CD14-positive monocyte (primary cell): ENCODE results near the gene NSUN3. TPM values are rescaled to one million over a fixed set of nuclear protein-coding genes. Genes with fewer than 3 reads are reported as not detected.
A peak's percentile ranks its signal among the peaks of the same experiment; 100 is the strongest.

ENCODE experiments used
- DNase-seq, 3 donors: peaks; one replicate each; pipeline ENCODE4 v3.0.0-alpha.2; 2011 to 2022
- H2AFZ ChIP-seq: 2 replicates; pipeline ENCODE4 v1.6.0; 2012; ENCODE audit warnings: mild to moderate bottlenecking, low read depth, low read length, inconsistent platforms; ENCODE audit not compliant: insufficient read depth, poor library complexity, severe bottlenecking
- H3K27ac ChIP-seq, 2 donors: 1 replicate in 1 of 2; 2 replicates in 1 of 2; pipeline ENCODE4 v1.5.1; 2012 to 2013; ENCODE audit warnings: low read length in 2 of 2, control low read depth in 1 of 2, inconsistent platforms in 1 of 2, low read depth in 1 of 2, mild to moderate bottlenecking in 1 of 2
- H3K27me3 ChIP-seq, 2 donors: one replicate each; pipeline versions ENCODE4 v1.6.0 to v1.6.1; 2011 to 2013; ENCODE audit warnings: low read length in 2 of 2; ENCODE audit not compliant: control insufficient read depth in 2 of 2, insufficient read depth in 2 of 2
- H3K36me3 ChIP-seq, 2 donors: replicated peaks in 1 of 2; 1 replicate in 1 of 2; 2 replicates in 1 of 2; pipeline versions ENCODE4 v1.5.1 to v1.6.1; 2012 to 2013; ENCODE audit warnings: low read length in 2 of 2, control low read depth in 1 of 2, inconsistent platforms in 1 of 2, mild to moderate bottlenecking in 1 of 2; ENCODE audit not compliant: insufficient read depth in 2 of 2, control insufficient read depth in 1 of 2
- H3K4me1 ChIP-seq, 2 donors: 1 replicate in 1 of 2; 2 replicates in 1 of 2; pipeline versions ENCODE4 v1.5.1 to v1.6.1; 2012 to 2013; ENCODE audit warnings: low read length in 2 of 2, control low read depth in 1 of 2, inconsistent platforms in 1 of 2, mild to moderate bottlenecking in 1 of 2, moderate library complexity in 1 of 2; ENCODE audit not compliant: insufficient read depth in 2 of 2, control insufficient read depth in 1 of 2
- H3K4me2 ChIP-seq: replicated peaks from 2 replicates; pipeline ENCODE3; 2012; ENCODE audit warnings: low read length, moderate library complexity, mild to moderate bottlenecking; ENCODE audit not compliant: poor library complexity, severe bottlenecking; ENCODE audit errors: extremely low read depth
- H3K4me3 ChIP-seq, 3 experiments: fragments of 200-600 bp in 1 of 3; sonication (generic) in 1 of 3; replicated peaks in 1 of 3; 1 replicate in 2 of 3; 2 replicates in 1 of 3; pipeline ENCODE4 v1.5.1; 2011 to 2013; ENCODE audit warnings: low read length in 3 of 3, mild to moderate bottlenecking in 3 of 3, control low read depth in 2 of 3, low read depth in 2 of 3, inconsistent platforms in 1 of 3, moderate library complexity in 1 of 3
- H3K79me2 ChIP-seq: 2 replicates; pipeline ENCODE4 v1.6.0; 2012; ENCODE audit warnings: mild to moderate bottlenecking, control low read depth, inconsistent platforms, low read length, moderate library complexity; ENCODE audit not compliant: insufficient read depth
- H3K9ac ChIP-seq: 2 replicates; pipeline ENCODE4 v1.6.0; 2017; ENCODE audit warnings: low read length, mild to moderate bottlenecking; ENCODE audit not compliant: insufficient read depth, poor library complexity, severe bottlenecking
- H3K9me3 ChIP-seq, 2 donors: replicated peaks in 1 of 2; 1 replicate in 1 of 2; 2 replicates in 1 of 2; pipeline versions ENCODE4 v1.5.1 to v1.6.1; 2012 to 2013; ENCODE audit warnings: low read length in 2 of 2, control low read depth in 1 of 2; ENCODE audit not compliant: control insufficient read depth in 1 of 2, insufficient read depth in 1 of 2
- H4K20me1 ChIP-seq: 2 replicates; pipeline ENCODE4 v1.6.0; 2012; ENCODE audit warnings: mild to moderate bottlenecking, low read length, control low read depth, moderate library complexity; ENCODE audit not compliant: insufficient read depth
- H3K27ac Mint-ChIP-seq, 7 donors: one replicate each; pipeline ENCODE4 v1.8.0; 2020; ENCODE audit warnings: mild to moderate bottlenecking in 7 of 7, mixed read lengths in 7 of 7, moderate library complexity in 6 of 7, inconsistent platforms in 2 of 7
- H3K27me3 Mint-ChIP-seq, 3 donors: one replicate each; pipeline ENCODE4 v1.8.0; 2021 to 2022; ENCODE audit warnings: low read depth in 3 of 3, mild to moderate bottlenecking in 3 of 3, mixed read lengths in 3 of 3, moderate library complexity in 3 of 3, inconsistent platforms in 1 of 3
- H3K36me3 Mint-ChIP-seq, 2 donors: one replicate each; pipeline ENCODE4 v1.8.0; 2020; ENCODE audit warnings: mixed read lengths in 2 of 2, inconsistent platforms in 1 of 2, mild to moderate bottlenecking in 1 of 2
- H3K4me1 Mint-ChIP-seq: one replicate; pipeline ENCODE4 v1.8.0; 2020; ENCODE audit warnings: mild to moderate bottlenecking, mixed read lengths
- H3K4me3 Mint-ChIP-seq, 2 donors: one replicate each; pipeline ENCODE4 v1.8.0; 2020; ENCODE audit warnings: mild to moderate bottlenecking in 2 of 2, mixed read lengths in 2 of 2, moderate library complexity in 1 of 2
- H3K9me3 Mint-ChIP-seq, 7 donors: one replicate each; pipeline ENCODE4 v1.8.0; 2020 to 2022; ENCODE audit warnings: mixed read lengths in 7 of 7, mild to moderate bottlenecking in 6 of 7, moderate library complexity in 6 of 7, inconsistent platforms in 2 of 7
- WGBS: methylation state at CpG from one replicate; pipeline ENCODE4 v1.1.5; 2013; ENCODE audit warnings: missing lambda C conversion rate; ENCODE audit not compliant: insufficient coverage; 5-methylcytosine and 5-hydroxymethylcytosine counted together
- intact Hi-C, 2 donors: fragments of 100-400 bp; cut with micrococcal nuclease; formaldehyde crosslinking; loops; one replicate each; pipeline versions ENCODE4 v1.15.0 to v1.15.1; 2023
- polyA minus RNA-seq: library from RNA; depleted of rRNA, polyadenylated mRNA; stranded (reverse); fragments of >200 nt; gene quantifications from 2 replicates; pipeline ENCODE4 v1.2.3, GENCODE V29; 2012
- polyA plus RNA-seq, 3 donors: library from polyadenylated mRNA; depleted of rRNA in 1 of 3; unstranded in 2 of 3; stranded (reverse) in 1 of 3; fragments of 300-500 nt in 2 of 3; fragments of >200 nt in 1 of 3; fragmentation: Illumina TruSeq in 2 of 3; gene quantifications; 1 replicate in 2 of 3; 2 replicates in 1 of 3; pipeline ENCODE4 v1.2.3, GENCODE V29; 2012 to 2021
- total RNA-seq, 12 experiments: library from RNA in 1 of 12; stranded (reverse) in 1 of 12; fragments of 120-200 nt in 1 of 12; gene quantifications; one replicate each; pipeline ENCODE4 v1.2.4 and lab custom pipeline; 2013 to 2026; ENCODE audit warnings: mixed read lengths in 6 of 12, inconsistent platforms in 1 of 12
- TF ChIP-seq, protein P1 (sequence below): fragments of 200-600 bp; IDR thresholded peaks from one replicate; pipeline ENCODE4 v1.8.0; 2022; ENCODE audit warnings: antibody characterized with exemption, mild to moderate bottlenecking

NSUN3 gene
- total RNA-seq (2013): 21.0 TPM
- polyA plus RNA-seq (1 to 10 TPM; 6.6 to 8.8 (median 7.2) TPM), polyA minus RNA-seq (12.2 and 15.5 TPM in 2 replicates), total RNA-seq (lab: John Stamatoyannopoulos, UW) (12.5 to 33.7 (median 26.3) reads per million in 11 experiments)

DNA sequence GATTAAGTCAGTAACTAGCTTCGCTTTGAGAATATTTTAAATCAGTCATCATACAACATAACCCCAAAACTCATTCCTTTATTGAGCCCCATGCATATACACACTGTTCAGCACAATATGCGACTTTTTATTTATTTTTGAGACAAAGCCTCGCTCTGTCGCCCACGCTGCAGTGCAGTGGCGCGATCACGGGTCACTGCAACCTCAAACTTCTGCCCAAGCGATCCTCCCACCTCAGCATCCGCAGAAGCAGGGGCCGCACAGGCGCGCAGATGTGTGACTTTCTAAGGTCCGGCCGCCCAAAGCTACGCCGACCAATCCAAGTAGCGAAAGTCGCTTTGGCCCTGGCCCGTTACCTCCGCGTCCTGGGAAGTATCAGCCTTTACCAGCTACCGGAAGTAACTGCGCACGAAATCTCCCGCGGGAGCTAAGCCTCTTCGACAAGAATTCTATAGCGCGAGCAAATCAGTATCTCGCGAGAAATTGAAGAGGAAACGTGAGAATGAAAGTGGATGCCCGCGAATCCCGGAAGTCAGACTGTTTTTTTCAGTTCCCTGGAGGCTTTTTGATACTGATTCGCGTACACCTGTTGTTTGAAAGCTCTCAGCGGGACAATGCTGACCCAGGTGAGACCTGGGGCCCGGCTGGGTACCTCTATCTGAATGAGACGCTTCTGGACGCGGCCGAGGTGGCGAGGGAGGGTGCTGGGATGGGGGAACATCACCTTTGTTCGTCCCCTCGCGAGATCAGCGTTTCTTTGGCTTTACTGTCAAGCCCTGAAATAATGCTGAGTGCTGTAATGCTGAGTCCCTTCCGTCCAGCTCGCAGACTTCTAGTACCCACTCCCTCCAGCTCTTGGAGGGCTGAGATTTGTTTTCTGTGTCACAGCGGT lies at the start of gene NSUN3, which contains the start of gene DHFR2:
Gene NSUN3, plus strand, starts transcription at position 549 of the 892 bp plus-strand sequence. Its CDS starts 66 bp downstream, at position 615.
Gene DHFR2, minus strand, starts transcription at position 404 of the 892 bp plus-strand sequence. CDS start 1,405 bp downstream, outside the sequence.
- peak within 1 kb of the TSS; percentile 93 to 99 for H3K4me3 Mint-ChIP-seq
- intact Hi-C loops: loop anchor here in 1 of 2 donors (5.0 kb wide), 1 partner anchor 80 kb away; the partner anchor contains the start of gene ARL13B
- Histone ChIP-seq H3K9ac (peak within 1 kb of the TSS; percentile 87), H3K9me3 (no peaks in the 10 kb centered on the region), H4K20me1 (no peaks in the 10 kb centered on the region), H3K27me3 (no peaks in the 10 kb centered on the region), H3K36me3 (peaks cover 0 to 22% of the 10 kb centered on the region in 2 donors), H3K4me2 (peak within 1 kb of the TSS; percentile 85), H3K4me1 (peaks cover 34 to 39% of the 10 kb centered on the region in 2 donors), H3K27ac (peak within 1 kb of the TSS; percentile 94 to 98), H3K4me3 (peak within 1 kb of the TSS; percentile 69 to 86 (median 80)), H2AFZ (peak within 1 kb of the TSS; percentile 84), H3K79me2 (peaks cover 42% of the 10 kb centered on the region)
- H3K4me1 Mint-ChIP-seq: peaks cover 41% of the 10 kb centered on the region
- H3K36me3 Mint-ChIP-seq: peaks cover 28 to 30% of the 10 kb centered on the region in 2 donors
- H3K27me3 Mint-ChIP-seq: peaks cover 0 to 1% (median 0%) of the 10 kb centered on the region in 3 donors
- WGBS: under 1% methylated on average over 44 of the region's 52 CpGs
- H3K27ac Mint-ChIP-seq: peak within 1 kb of the TSS; percentile 100
- peaks cover 0 to 4% (median 2%) of the 10 kb centered on the region in 7 donors for H3K9me3 Mint-ChIP-seq
- TF ChIP-seq, protein P1, sequence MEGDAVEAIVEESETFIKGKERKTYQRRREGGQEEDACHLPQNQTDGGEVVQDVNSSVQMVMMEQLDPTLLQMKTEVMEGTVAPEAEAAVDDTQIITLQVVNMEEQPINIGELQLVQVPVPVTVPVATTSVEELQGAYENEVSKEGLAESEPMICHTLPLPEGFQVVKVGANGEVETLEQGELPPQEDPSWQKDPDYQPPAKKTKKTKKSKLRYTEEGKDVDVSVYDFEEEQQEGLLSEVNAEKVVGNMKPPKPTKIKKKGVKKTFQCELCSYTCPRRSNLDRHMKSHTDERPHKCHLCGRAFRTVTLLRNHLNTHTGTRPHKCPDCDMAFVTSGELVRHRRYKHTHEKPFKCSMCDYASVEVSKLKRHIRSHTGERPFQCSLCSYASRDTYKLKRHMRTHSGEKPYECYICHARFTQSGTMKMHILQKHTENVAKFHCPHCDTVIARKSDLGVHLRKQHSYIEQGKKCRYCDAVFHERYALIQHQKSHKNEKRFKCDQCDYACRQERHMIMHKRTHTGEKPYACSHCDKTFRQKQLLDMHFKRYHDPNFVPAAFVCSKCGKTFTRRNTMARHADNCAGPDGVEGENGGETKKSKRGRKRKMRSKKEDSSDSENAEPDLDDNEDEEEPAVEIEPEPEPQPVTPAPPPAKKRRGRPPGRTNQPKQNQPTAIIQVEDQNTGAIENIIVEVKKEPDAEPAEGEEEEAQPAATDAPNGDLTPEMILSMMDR: no peak
- peak; percentile 89 to 96 (median 94) for DNase-seq

DNA sequence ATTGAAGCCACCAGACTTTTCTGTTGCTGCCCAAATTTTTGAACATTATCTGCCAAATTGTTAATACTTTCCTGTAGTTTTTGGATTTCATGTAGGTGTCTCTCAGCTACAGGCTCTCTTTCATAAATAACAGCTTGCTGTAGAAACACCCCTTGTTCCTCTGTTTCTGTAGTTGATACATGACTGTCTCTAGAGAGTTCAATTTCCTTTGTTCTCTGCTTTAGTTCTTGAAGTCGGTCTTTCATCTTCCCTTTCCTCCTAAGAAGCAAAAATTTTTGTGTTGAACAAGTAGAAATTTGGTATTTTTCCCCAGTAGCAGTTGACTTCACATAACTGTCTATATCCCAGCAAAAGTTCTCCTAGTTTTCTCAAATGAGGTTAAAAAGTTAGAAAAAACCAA lies 47.8 kb upstream of the NSUN3 start:
- H3K9ac ChIP-seq: no peak overlapping the region
- Mint-ChIP-seq H3K27ac (no peak overlapping the region), H3K4me3 (no peak overlapping the region), H3K4me1 (peaks cover 10% of the 10 kb centered on the region), H3K36me3 (peaks cover 3 to 4% of the 10 kb centered on the region in 2 donors), H3K9me3 (peaks cover 0 to 1% (median 0%) of the 10 kb centered on the region in 7 donors), H3K27me3 (no peaks in the 10 kb centered on the region)
- no peaks in the 10 kb centered on the region for H3K9me3 ChIP-seq
- WGBS: no CpG with 5 or more reads among the region's 1 CpG
- no peak overlapping the region for H3K4me3 ChIP-seq
- TF ChIP-seq, protein P1: no peak
- H3K79me2 ChIP-seq: no peaks in the 10 kb centered on the region
- H2AFZ ChIP-seq: no peak overlapping the region
- no peak overlapping the region for H3K27ac ChIP-seq
- no peaks in the 10 kb centered on the region for H3K27me3 ChIP-seq
- no peaks in the 10 kb centered on the region for H3K36me3 ChIP-seq
- no peaks in the 10 kb centered on the region for H4K20me1 ChIP-seq
- intact Hi-C loops: no loop called here
- peaks cover 0 to 5% of the 10 kb centered on the region in 2 donors for H3K4me1 ChIP-seq
- DNase-seq: no peak
- no peak overlapping the region for H3K4me2 ChIP-seq
